ENCODE measurements around the gene EPB41L1.

DNA sequence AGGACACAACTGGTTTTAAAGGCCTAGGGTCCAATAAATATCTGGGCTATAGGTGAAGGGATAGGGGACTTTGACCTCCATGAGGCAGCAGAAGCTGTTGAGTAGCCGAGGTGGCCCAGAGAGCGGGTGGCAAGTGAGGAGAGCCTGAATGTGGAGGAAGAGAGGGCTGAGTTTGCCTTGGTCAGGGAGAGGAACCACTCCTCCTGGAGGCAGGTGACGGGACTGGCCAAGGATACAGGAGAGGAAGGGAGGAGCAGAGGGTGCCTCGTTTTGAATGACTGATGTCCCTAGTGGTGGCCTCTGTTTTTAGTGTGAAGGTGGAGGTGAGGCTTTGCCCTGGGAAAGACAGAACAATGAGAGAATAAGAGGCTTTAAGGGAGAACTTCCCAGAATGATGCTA, 62.7 kb downstream of the EPB41L1 start:
- TF ChIP-seq, protein P1, sequence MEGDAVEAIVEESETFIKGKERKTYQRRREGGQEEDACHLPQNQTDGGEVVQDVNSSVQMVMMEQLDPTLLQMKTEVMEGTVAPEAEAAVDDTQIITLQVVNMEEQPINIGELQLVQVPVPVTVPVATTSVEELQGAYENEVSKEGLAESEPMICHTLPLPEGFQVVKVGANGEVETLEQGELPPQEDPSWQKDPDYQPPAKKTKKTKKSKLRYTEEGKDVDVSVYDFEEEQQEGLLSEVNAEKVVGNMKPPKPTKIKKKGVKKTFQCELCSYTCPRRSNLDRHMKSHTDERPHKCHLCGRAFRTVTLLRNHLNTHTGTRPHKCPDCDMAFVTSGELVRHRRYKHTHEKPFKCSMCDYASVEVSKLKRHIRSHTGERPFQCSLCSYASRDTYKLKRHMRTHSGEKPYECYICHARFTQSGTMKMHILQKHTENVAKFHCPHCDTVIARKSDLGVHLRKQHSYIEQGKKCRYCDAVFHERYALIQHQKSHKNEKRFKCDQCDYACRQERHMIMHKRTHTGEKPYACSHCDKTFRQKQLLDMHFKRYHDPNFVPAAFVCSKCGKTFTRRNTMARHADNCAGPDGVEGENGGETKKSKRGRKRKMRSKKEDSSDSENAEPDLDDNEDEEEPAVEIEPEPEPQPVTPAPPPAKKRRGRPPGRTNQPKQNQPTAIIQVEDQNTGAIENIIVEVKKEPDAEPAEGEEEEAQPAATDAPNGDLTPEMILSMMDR (IDR thresholded peaks at IDR 0.05; ENCODE audit: poor library complexity, severe bottlenecking): no peak
- no peak for TF ChIP-seq EP300 (conservative IDR thresholded peaks at IDR 0.05; ENCODE audit: poor library complexity, severe bottlenecking)
